ENCODE measurements around the gene EFNB3. TPM values are rescaled to one million over a fixed set of nuclear protein-coding genes. Genes with fewer than 3 reads are reported as not detected.

EFNB3 gene
- total and polyA plus RNA-seq, 2 of the 13 experiments (the other 11 are each of a cell fraction or from before 2014, with no cell fraction given), result 0.07 to 0.25 TPM

DNA sequence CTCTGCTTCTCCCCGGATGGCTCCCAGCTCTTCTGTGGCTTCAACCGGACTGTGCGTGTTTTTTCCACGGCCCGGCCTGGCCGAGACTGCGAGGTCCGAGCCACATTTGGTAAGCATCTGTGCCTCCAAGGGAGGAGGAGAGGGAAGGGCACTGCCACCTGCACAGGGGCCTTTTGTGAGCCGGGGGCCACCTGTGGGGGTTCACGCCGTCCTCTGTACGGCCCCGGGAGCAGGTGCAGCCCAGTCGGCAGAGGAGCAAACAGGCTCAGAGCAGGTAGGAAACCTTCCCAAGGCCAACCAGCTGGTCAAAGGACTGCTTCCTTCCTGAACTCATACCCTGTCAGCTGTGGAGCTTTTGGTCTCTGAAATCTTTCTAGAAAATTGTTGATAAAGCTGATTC, 3.3 kb upstream of the EFNB3 start:
- no peaks in the 10 kb centered on the region for H4K20me1 ChIP-seq (ENCODE audit: insufficient read depth, low read length)
- peaks cover 6% of the 10 kb centered on the region; the same call in 1 of the 2 replicates for H3K4me1 ChIP-seq (ENCODE audit: insufficient read depth, low read length)
- intact Hi-C loops (cut with micrococcal nuclease; ENCODE audit: unreplicated experiment) (no loop called here), in situ Hi-C loops (cut with HindIII; ENCODE audit: extremely low pct_ligation_motif_present, low pct_unique_long_range_greater_than_20kb) (no loop called here)
- TF ChIP-seq BCL3 (CRISPR knock-in tag; IDR thresholded peaks at IDR 0.05) (no peak), ZNF562 (CRISPR knock-in tag; IDR thresholded peaks at IDR 0.05; ENCODE audit: borderline replicate concordance) (no peak), ZNF572 (CRISPR knock-in tag; IDR thresholded peaks at IDR 0.05) (no peak), ZMAT5 (CRISPR knock-in tag; IDR thresholded peaks at IDR 0.05; ENCODE audit: borderline replicate concordance, low read depth) (no peak), SPEN (CRISPR knock-in tag; IDR thresholded peaks at IDR 0.05; ENCODE audit: low read depth) (no peak), KDM2A (CRISPR knock-in tag; IDR thresholded peaks at IDR 0.05; ENCODE audit: borderline replicate concordance, low read depth) (no peak), ZFP82 (CRISPR knock-in tag; IDR thresholded peaks at IDR 0.05; ENCODE audit: borderline replicate concordance) (no peak), ZNF747 (CRISPR knock-in tag; IDR thresholded peaks at IDR 0.05; ENCODE audit: borderline replicate concordance) (no peak), NR0B2 (CRISPR knock-in tag; IDR thresholded peaks at IDR 0.05) (no peak), RARG (CRISPR knock-in tag; IDR thresholded peaks at IDR 0.05; ENCODE audit: low read depth) (no peak), KLF12 (CRISPR knock-in tag; IDR thresholded peaks at IDR 0.05; ENCODE audit: borderline replicate concordance) (no peak), ATF1 (CRISPR knock-in tag; IDR thresholded peaks at IDR 0.05) (no peak), ZSCAN31 (CRISPR knock-in tag; IDR thresholded peaks at IDR 0.05; ENCODE audit: low read depth) (no peak), GZF1 (CRISPR knock-in tag; IDR thresholded peaks at IDR 0.05) (no peak), ZNF563 (CRISPR knock-in tag; IDR thresholded peaks at IDR 0.05) (no peak), MTF2 (CRISPR knock-in tag; IDR thresholded peaks at IDR 0.05; ENCODE audit: borderline replicate concordance) (no peak), GFI1 (CRISPR knock-in tag; IDR thresholded peaks at IDR 0.05; ENCODE audit: borderline replicate concordance) (no peak), REPIN1 (CRISPR knock-in tag; IDR thresholded peaks at IDR 0.05; ENCODE audit: borderline replicate concordance, low read depth) (no peak), ZNF207 (IDR thresholded peaks at IDR 0.05; ENCODE audit: borderline replicate concordance) (no peak), ZBTB38 (CRISPR knock-in tag; IDR thresholded peaks at IDR 0.05) (no peak)
- no peak for DNase-seq (ENCODE audit: low spot score)
- ChIA-PET CTCF (ENCODE audit: low intra/inter-chr PET ratio, low total read pairs) (no interaction called here), POLR2A (no interaction called here)
- H3K4me3 ChIP-seq (replicated peaks in 1 of 3; ENCODE audit: insufficient read depth in 1 of 3, low read depth in 2 of 3, low read length in 3 of 3), result no peak overlapping the region
- FAIRE-seq, result no peak
- ATAC-seq, result no peak
- H3K27ac ChIP-seq (ENCODE audit: extremely low read length, insufficient read depth, low read length), result no peak overlapping the region
- H3K9ac ChIP-seq (ENCODE audit: insufficient read depth, low read depth, low read length), result no peak overlapping the region
- no peak overlapping the region for H3K4me2 ChIP-seq (ENCODE audit: low read depth, low read length)
- H2AFZ ChIP-seq (ENCODE audit: low read length), result no peak overlapping the region
- WGBS (ENCODE audit: low lambda C conversion rate), result 98% methylated on average over 6 of the region's 14 CpGs
- no peaks in the 10 kb centered on the region for H3K9me3 ChIP-seq (ENCODE audit: low read length)
- no peaks in the 10 kb centered on the region for H3K79me2 ChIP-seq (ENCODE audit: insufficient read depth, low read length)
- H3K27me3 ChIP-seq (ENCODE audit: control insufficient read depth in 1 of 2, insufficient read depth in 2 of 2, low read length in 2 of 2), result peaks cover 5 to 23% of the 10 kb centered on the region in 2 experiments
- H3K36me3 ChIP-seq (replicated peaks in 1 of 2; ENCODE audit: control insufficient read depth in 1 of 2, insufficient read depth in 2 of 2, low read length in 2 of 2), result peaks cover 2 to 4% of the 10 kb centered on the region in 2 experiments; a peak in 3 of 5 replicates
- no TSS peak for BruUV-seq (replicated peaks)

All from HepG2 (cell line).